Measurements from ENCODE around the gene YARS1. TPM values are rescaled to one million over a fixed set of nuclear protein-coding genes. Genes with fewer than 3 reads are reported as not detected.

YARS1 gene
- total RNA-seq, 1 experiment from 2014 or later, result 120 TPM

- DNase-seq (ENCODE audit: low read depth, low spot score) (no peak), ATAC-seq (no peak)
- ChIA-PET CTCF (no interaction called here), POLR2A (no interaction called here)
- Histone ChIP-seq H3K4me1 (ENCODE audit: control insufficient read depth, insufficient read depth, low read length) (peaks cover 19% of the 10 kb centered on the region), H3K36me3 (ENCODE audit: control insufficient read depth, insufficient read depth, low read length) (peaks cover 4% of the 10 kb centered on the region; the same call in 1 of the 2 replicates), H3K4me3 (ENCODE audit: low read depth in 2 of 2, low read length in 2 of 2) (peak overlapping the region; percentile 80 to 88), H3K9me3 (ENCODE audit: control insufficient read depth, insufficient read depth, low read depth, low read length) (no peaks in the 10 kb centered on the region), H3K27me3 (ENCODE audit: control insufficient read depth, insufficient read depth, low read length) (no peaks in the 10 kb centered on the region), H3K27ac (ENCODE audit: low read length) (peak overlapping the region; percentile 96)
- no TSS peak for BruUV-seq (replicated peaks)
- TF ChIP-seq TCF7L2 (IDR thresholded peaks at IDR 0.05; ENCODE audit: low read depth, low read length) (no peak), POLR2AphosphoS5 (IDR thresholded peaks at IDR 0.05; ENCODE audit: low read depth, low read length) (no peak), SIN3A (IDR thresholded peaks at IDR 0.05; ENCODE audit: borderline replicate concordance, insufficient read depth, low read depth, low read length) (no peak)
- TF ChIP-seq, protein P1, sequence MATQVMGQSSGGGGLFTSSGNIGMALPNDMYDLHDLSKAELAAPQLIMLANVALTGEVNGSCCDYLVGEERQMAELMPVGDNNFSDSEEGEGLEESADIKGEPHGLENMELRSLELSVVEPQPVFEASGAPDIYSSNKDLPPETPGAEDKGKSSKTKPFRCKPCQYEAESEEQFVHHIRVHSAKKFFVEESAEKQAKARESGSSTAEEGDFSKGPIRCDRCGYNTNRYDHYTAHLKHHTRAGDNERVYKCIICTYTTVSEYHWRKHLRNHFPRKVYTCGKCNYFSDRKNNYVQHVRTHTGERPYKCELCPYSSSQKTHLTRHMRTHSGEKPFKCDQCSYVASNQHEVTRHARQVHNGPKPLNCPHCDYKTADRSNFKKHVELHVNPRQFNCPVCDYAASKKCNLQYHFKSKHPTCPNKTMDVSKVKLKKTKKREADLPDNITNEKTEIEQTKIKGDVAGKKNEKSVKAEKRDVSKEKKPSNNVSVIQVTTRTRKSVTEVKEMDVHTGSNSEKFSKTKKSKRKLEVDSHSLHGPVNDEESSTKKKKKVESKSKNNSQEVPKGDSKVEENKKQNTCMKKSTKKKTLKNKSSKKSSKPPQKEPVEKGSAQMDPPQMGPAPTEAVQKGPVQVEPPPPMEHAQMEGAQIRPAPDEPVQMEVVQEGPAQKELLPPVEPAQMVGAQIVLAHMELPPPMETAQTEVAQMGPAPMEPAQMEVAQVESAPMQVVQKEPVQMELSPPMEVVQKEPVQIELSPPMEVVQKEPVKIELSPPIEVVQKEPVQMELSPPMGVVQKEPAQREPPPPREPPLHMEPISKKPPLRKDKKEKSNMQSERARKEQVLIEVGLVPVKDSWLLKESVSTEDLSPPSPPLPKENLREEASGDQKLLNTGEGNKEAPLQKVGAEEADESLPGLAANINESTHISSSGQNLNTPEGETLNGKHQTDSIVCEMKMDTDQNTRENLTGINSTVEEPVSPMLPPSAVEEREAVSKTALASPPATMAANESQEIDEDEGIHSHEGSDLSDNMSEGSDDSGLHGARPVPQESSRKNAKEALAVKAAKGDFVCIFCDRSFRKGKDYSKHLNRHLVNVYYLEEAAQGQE (IDR thresholded peaks at IDR 0.05; ENCODE audit: insufficient read depth in 1 of 2, low read depth in 2 of 2, low read length in 1 of 2), result no peak
- TF ChIP-seq, protein P2, sequence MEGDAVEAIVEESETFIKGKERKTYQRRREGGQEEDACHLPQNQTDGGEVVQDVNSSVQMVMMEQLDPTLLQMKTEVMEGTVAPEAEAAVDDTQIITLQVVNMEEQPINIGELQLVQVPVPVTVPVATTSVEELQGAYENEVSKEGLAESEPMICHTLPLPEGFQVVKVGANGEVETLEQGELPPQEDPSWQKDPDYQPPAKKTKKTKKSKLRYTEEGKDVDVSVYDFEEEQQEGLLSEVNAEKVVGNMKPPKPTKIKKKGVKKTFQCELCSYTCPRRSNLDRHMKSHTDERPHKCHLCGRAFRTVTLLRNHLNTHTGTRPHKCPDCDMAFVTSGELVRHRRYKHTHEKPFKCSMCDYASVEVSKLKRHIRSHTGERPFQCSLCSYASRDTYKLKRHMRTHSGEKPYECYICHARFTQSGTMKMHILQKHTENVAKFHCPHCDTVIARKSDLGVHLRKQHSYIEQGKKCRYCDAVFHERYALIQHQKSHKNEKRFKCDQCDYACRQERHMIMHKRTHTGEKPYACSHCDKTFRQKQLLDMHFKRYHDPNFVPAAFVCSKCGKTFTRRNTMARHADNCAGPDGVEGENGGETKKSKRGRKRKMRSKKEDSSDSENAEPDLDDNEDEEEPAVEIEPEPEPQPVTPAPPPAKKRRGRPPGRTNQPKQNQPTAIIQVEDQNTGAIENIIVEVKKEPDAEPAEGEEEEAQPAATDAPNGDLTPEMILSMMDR (IDR thresholded peaks at IDR 0.05), result no peak
- intact Hi-C loops (cut with micrococcal nuclease; ENCODE audit: unreplicated experiment), result no loop called here
- in situ Hi-C loops (cut with HindIII; ENCODE audit: low pct_unique_long_range_greater_than_20kb, low sequenced_read_pairs), result no loop called here
These were observed 1.8 kb upstream of the YARS1 start for GRCh38 chr1:32818804-32819541.

- ChIA-PET CTCF (no interaction called here), POLR2A (no interaction called here)
- DNase-seq (ENCODE audit: low read depth, low spot score), result no peak
- TF ChIP-seq TCF7L2 (IDR thresholded peaks at IDR 0.05; ENCODE audit: low read depth, low read length), result no peak
- TF ChIP-seq, protein P2 (IDR thresholded peaks at IDR 0.05), result no peak
- no peak; the same call in 1 of the 2 replicates for TF ChIP-seq POLR2AphosphoS5 (IDR thresholded peaks at IDR 0.05; ENCODE audit: low read depth, low read length)
- TF ChIP-seq, protein P1 (IDR thresholded peaks at IDR 0.05; ENCODE audit: insufficient read depth in 1 of 2, low read depth in 2 of 2, low read length in 1 of 2), result no peak
- TF ChIP-seq SIN3A (IDR thresholded peaks at IDR 0.05; ENCODE audit: borderline replicate concordance, insufficient read depth, low read depth, low read length), result no peak
- Histone ChIP-seq H3K36me3 (ENCODE audit: control insufficient read depth, insufficient read depth, low read length) (peaks cover 4% of the 10 kb centered on the region; the same call in 1 of the 2 replicates), H3K4me3 (ENCODE audit: low read depth in 2 of 2, low read length in 2 of 2) (peak overlapping the region; percentile 80 to 88), H3K9me3 (ENCODE audit: control insufficient read depth, insufficient read depth, low read depth, low read length) (no peaks in the 10 kb centered on the region), H3K4me1 (ENCODE audit: control insufficient read depth, insufficient read depth, low read length) (peaks cover 19% of the 10 kb centered on the region), H3K27ac (ENCODE audit: low read length) (peak overlapping the region; percentile 96), H3K27me3 (ENCODE audit: control insufficient read depth, insufficient read depth, low read length) (no peaks in the 10 kb centered on the region)
- in situ Hi-C loops (cut with HindIII; ENCODE audit: low pct_unique_long_range_greater_than_20kb, low sequenced_read_pairs), result no loop called here
- intact Hi-C loops (cut with micrococcal nuclease; ENCODE audit: unreplicated experiment), result no loop called here
- ATAC-seq, result peak; percentile 74
- BruUV-seq (replicated peaks), result TSS peak; percentile 78
These were observed 943 bp upstream of the YARS1 start for GRCh38 chr1:32817815-32818786.
